Measurements from ENCODE around the gene BACH2.

DNA sequence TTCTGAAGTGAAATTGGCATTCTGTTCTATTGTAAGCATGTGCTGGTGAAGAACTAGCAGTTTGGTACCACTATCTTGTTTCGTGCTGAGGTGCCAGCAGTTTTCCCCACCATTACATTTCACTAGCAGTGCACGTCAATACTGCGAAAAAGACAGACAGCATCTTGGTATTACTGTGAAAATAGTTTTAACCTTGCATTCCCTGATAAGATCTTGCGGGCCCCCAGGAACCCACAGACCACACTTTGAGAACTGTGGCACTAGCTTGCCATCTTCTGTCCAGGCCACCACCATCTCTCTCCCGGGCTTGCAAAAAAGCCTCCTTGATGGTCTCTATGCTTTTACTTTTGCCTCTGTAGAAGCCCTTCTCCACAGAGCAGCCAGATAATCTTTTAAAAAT lies 185.7 kb downstream of the BACH2 start:
- TF ChIP-seq RAD21 (conservative IDR thresholded peaks at IDR 0.05) (no peak), EZH2 (IDR thresholded peaks at IDR 0.05; ENCODE audit: borderline replicate concordance, insufficient read depth, low read length, poor library complexity, severe bottlenecking) (no peak), EP300 (conservative IDR thresholded peaks at IDR 0.05; ENCODE audit: poor library complexity, severe bottlenecking) (no peak), POLR2AphosphoS5 (IDR thresholded peaks at IDR 0.05) (no peak), TAF1 (IDR thresholded peaks at IDR 0.05; ENCODE audit: low read depth) (no peak), SMC3 (conservative IDR thresholded peaks at IDR 0.05; ENCODE audit: poor library complexity) (no peak)
- TF ChIP-seq, protein P1, sequence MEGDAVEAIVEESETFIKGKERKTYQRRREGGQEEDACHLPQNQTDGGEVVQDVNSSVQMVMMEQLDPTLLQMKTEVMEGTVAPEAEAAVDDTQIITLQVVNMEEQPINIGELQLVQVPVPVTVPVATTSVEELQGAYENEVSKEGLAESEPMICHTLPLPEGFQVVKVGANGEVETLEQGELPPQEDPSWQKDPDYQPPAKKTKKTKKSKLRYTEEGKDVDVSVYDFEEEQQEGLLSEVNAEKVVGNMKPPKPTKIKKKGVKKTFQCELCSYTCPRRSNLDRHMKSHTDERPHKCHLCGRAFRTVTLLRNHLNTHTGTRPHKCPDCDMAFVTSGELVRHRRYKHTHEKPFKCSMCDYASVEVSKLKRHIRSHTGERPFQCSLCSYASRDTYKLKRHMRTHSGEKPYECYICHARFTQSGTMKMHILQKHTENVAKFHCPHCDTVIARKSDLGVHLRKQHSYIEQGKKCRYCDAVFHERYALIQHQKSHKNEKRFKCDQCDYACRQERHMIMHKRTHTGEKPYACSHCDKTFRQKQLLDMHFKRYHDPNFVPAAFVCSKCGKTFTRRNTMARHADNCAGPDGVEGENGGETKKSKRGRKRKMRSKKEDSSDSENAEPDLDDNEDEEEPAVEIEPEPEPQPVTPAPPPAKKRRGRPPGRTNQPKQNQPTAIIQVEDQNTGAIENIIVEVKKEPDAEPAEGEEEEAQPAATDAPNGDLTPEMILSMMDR (IDR thresholded peaks at IDR 0.05; ENCODE audit: poor library complexity, severe bottlenecking), result no peak
- TF ChIP-seq, protein P2, sequence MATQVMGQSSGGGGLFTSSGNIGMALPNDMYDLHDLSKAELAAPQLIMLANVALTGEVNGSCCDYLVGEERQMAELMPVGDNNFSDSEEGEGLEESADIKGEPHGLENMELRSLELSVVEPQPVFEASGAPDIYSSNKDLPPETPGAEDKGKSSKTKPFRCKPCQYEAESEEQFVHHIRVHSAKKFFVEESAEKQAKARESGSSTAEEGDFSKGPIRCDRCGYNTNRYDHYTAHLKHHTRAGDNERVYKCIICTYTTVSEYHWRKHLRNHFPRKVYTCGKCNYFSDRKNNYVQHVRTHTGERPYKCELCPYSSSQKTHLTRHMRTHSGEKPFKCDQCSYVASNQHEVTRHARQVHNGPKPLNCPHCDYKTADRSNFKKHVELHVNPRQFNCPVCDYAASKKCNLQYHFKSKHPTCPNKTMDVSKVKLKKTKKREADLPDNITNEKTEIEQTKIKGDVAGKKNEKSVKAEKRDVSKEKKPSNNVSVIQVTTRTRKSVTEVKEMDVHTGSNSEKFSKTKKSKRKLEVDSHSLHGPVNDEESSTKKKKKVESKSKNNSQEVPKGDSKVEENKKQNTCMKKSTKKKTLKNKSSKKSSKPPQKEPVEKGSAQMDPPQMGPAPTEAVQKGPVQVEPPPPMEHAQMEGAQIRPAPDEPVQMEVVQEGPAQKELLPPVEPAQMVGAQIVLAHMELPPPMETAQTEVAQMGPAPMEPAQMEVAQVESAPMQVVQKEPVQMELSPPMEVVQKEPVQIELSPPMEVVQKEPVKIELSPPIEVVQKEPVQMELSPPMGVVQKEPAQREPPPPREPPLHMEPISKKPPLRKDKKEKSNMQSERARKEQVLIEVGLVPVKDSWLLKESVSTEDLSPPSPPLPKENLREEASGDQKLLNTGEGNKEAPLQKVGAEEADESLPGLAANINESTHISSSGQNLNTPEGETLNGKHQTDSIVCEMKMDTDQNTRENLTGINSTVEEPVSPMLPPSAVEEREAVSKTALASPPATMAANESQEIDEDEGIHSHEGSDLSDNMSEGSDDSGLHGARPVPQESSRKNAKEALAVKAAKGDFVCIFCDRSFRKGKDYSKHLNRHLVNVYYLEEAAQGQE (IDR thresholded peaks at IDR 0.05; ENCODE audit: borderline replicate concordance), result no peak
